Iris pigment epithelial cell (primary cell): ENCODE data around the gene TAB2.
"Not testable (repeated sequence)": the region's sequence is repeated elsewhere in the genome, so short reads cannot be mapped to it uniquely, and the experiment has no call there.

Experiments used
- DNase-seq: peaks from one replicate; pipeline ENCODE4 v3.0.0-alpha.2; 2011; ENCODE audit warnings: low read depth

TAB2 gene

DNA sequence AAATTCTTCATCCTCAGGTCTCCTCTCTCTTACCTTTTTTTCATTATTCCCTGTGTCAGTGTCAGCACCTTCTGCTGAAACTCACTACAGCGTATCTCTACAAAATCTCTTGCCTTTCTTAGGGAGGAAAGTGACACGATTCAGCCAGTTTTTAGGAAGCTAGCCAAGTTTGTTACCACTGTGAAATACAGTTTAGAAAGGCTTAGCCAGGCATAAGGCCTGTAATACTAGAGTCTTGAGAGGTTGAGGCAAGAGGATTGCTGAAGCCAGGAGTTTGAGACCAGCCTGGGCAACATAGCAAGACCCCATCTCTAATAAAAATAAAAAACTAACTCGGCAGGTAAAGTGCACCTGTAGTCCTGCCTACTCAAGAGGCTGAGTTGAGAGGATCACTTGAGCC, 16.7 kb downstream of the TAB2 start:
- DNase-seq, result peak; percentile 87

DNA sequence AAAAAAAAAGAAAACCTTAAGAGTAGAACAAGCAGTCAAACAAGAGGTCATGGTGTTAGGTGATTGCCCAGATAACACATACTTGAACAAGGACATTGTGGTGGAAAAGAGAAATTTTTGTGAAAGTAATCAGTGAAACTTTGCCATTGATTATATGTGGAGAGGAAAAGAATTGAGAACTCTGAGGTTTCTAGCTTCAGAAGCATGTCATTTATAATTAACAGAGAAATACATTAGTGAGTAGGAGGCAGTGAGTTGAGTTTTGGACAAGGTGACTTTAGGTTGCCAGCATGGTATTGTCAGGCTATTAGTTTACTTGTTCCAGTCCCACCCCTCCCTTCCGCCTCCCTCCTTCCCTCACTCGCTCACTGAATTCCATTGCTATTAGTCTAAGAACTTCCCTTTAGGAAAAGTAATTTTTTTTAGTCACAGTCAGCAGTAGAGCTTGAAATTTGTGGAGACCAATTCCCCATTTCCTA, 17.2 kb downstream of the TAB2 start:
- peak; percentile 77 for DNase-seq

- DNase-seq, result peak; percentile 88
Measured at GRCh38 chr6:149335924-149336608, 18.6 kb downstream of the TAB2 start.

- peak; percentile 40 for DNase-seq
Measured at GRCh38 chr6:149336609-149336928, 19.1 kb downstream of the TAB2 start.

GRCh38 chr6:149337320-149337719, 19.8 kb downstream of the TAB2 start:
- peak; percentile 51 for DNase-seq

- no peak for DNase-seq
Measured at GRCh38 chr6:149340200-149340599, 22.7 kb downstream of the TAB2 start.

DNA sequence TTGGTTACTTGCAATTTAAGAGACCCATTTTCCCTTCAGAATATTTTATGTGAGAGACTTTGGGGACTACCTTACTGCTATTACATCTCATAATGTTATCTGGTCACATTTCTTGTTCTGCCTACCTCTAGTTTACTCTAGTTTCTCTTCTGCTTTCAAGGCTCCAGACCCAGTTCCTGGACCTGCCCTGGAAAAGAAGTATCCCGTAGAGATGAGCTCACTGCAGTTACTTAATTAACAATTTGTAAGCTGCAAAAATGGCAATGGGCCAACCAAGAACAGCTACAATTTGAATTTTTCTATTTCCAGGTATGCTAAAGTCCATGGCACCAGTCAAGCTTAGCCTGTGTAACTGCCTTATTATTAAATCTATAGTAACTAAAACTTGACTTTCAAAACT, 25.0 kb downstream of the TAB2 start:
- DNase-seq, result no peak

DNA sequence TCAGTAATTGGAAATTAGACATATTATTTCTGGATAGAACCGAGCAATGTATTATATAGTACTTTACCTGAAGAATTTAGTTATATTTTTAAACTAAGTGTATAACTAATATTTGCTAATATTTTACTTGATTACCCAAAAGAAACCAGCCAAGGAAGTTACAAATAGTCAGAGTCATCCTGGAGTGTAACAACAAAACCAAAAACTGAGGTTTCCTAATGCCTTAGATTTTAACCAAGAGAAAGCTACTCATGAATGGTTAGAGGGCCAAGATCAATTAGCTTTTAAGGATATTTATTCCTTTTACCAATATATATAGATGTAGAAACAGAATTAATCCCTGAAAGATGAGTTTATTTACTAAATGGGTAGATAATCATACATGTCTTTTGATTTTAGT, 26.0 kb downstream of the TAB2 start:
- DNase-seq, result no peak

DNA sequence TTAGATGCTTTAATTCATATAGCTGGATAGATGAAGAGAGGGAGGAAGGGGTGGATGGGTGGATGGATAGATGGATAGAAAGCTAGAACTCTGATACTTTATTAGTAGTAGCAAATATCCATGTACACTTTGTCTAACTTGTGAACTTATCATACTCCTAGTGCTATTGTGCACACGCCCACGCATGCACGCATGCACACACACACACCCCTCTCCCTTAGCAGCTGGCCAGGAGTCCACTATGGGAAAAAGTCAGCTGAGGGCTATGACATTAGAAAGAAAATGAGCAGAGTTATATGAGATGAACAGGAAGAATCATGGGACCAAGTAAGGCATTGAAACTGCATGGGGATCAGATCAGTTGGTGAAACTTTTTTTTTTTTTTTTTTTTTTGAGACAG, 28.6 kb downstream of the TAB2 start:
- DNase-seq, result no peak

- peak; percentile 46 for DNase-seq
Measured at GRCh38 chr6:149347067-149347466, 29.6 kb downstream of the TAB2 start.

GRCh38 chr6:149349279-149349678, 31.8 kb downstream of the TAB2 start:
- DNase-seq, result not testable (repeated sequence)

GRCh38 chr6:149354009-149354408, 36.5 kb downstream of the TAB2 start:
- no peak for DNase-seq

DNA sequence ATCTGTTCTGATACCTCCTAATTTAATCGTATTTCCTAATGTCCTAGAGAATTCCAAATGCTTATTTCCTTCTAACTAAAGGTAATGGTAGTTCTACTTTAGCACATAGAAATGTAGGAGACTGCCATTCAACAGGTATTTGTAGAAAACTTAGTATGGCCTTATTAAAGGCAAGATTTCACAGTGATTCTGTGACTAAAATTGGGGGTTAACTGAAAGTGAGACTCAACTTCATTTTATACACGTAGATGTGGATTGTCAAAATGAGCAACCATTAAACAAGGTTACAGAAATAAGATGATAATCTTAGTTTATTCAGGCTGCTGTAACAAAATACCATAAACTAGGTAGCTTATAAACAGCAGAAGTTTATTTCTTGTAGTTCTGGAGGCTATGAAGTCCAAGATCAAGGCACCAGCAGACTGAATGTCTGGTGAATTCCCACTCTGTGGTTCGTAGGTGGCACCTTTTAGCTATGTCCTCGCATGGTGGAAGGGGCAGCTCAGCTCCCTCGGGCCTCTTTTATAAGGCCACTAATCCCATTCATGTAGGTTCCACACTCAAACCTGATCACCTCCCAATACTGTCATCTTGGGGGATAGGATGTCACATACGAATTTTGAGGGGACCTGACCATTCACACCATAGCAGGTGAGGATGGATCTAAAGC, 38.7 kb downstream of the TAB2 start:
- DNase-seq, result no peak

DNA sequence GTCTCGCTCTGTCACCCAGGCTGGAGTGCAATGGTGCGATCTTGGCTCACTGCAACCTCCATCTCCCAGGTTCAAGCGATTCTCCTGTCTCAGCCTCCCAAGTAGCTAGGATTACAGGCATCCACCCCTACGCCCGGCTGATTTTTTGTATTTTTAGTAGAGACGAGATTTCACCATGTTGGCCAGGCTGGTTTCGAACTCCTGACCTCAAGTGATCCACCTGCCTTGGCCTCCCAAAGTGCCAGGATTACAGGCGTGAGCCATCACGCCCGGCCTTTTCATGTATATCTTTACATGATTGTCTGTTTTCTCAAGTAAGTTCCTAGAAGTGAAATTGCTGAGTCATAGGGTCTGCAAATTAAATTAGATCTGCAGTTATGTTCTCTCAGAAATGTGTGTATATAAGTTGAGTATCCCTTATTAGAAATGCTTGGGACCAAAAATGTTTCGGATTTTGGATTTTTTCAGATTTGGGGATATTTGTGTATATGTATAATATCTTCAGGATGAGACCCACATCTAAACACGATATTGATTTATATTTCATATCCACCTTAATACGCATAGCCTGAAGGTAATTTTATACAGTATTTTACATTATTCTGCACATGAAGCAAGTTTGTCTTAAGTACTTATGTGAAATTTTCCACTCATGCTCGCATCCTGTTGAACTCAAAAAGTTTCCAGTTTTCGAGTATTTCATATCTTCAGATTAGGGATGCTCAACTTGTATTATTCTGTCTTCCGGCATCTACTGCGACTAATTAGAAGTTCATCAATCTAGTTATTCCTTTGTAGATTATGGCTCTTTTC, 40.4 kb downstream of the TAB2 start:
- DNase-seq, result no peak

DNA sequence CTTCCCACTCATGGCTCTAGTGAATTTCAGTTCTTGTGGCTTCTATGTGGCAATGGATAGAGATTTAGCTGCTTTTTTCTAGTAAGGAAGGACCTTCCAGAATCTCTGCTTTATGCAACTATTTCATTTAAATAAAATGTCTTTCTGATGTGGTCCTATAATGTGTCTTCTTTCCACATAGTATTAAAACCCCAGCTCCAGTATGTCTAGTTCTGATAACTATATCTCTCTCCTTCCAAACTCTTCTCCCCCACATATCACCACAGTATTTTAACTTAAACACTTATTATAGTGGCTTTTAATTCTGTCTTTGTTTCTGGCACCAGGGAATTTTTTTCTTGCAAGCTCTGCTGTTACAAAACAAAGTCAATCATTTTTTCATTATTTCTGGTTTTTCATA, 41.9 kb downstream of the TAB2 start:
- DNase-seq, result no peak

DNA sequence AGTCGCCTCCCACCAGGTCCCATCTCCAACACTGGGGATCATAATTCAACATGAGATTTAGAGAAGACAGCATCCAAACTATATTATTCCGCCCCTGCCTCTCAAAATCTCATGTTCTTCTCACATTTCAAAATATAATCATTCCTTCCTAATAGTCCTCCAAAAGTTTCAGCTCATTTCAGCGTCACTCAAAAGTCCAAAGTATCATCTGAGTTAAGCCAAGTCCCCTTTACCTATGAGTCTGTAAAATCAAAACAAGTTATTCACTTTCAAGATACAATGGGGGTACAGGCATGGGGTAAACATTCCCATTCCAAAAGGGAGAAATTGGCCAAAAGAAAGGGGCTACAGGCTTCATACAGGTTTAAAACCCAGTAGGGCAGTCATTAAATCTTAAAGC, 43.0 kb downstream of the TAB2 start:
- no peak for DNase-seq

DNA sequence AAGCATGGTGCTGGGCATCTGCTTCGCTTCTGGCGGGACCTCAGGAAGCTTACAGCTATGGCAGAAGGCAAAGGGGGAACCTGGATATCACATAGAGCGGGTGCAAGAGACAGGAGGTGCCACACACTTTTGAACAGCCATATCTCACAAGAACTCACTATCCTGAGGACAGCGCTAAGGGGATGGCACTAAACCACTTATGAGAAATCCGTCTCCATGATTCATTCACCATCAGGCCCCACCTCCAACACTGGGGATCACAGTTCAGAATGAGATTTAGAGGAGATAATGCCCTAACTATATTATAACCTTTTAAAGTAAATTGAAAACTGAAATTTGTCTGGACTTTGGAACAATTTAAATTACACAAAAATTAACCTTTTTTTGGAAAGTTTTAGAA, 44.8 kb downstream of the TAB2 start:
- no peak for DNase-seq

DNA sequence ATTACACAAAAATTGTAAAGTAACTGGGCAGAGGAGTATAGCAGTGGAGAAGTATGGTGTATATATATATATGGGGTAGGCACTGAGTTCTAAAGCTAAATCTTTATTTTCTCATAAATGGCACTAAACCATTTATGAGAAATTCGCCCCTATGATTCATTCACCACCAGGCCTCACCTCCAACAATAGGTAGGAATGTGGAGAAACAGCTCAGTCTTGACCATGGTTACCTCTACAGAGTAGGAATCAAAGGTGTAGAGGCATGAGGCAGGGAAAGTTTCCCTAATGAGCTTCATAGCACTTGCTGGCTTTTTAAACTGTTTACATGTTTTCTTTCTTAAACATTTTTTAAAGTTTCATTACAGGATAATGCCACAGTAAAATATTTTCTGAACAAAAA, 45.6 kb downstream of the TAB2 start:
- no peak for DNase-seq

- DNase-seq, result peak; percentile 21
Measured at GRCh38 chr6:149364557-149364956, 47.0 kb downstream of the TAB2 start.

- no peak for DNase-seq
Measured at GRCh38 chr6:149365197-149365596, 47.7 kb downstream of the TAB2 start.

DNA sequence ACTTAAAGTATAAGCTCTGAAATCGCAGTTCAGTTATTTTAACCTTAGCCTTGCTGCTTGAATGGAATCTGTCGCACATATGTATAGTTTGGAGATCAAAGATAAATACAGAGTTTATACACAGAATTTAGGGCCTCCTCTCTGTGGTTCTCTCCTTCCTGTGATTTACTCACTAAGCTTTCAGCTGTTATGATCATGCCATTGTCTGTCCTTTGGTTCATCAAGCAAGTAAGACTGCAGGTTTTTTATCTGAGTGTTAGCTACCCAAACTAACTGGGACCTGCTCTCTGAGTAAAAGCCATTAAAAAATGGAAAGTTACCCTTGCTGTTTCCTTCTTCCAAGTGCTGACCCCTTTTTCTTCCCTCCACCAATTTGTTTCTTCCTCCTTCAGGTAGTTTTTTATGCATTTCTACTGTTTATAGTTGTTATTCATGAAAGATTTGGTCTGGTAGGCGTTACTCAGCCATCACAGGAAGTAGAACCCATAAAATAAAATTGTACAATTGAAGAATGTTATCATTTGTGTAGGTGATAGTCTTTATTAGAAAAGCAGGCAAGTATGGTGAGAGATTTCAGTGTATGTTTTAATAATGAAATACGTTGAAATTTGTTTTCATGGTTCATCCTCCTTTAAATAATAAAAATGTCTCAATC, 48.9 kb downstream of the TAB2 start:
- DNase-seq, result no peak

DNA sequence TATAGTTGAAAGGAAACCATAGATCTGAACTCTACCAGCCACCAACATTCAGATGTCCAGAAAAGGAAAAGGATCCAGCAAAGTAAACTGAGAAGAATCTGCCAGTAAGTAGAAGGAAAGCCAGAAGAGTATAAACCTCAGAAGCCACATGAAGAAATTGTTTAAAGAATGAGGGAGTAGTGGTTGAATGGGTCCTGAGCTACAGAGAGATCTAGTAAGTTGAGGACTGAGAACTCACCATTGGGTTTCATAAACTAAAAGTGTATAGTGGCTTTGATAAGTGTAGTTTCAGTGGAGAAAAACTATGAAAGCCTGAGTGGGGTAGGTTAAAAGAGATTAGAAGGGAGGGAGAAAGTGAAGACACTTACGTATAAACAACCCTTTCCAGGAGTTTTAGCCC, 50.6 kb downstream of the TAB2 start:
- DNase-seq, result no peak

DNA sequence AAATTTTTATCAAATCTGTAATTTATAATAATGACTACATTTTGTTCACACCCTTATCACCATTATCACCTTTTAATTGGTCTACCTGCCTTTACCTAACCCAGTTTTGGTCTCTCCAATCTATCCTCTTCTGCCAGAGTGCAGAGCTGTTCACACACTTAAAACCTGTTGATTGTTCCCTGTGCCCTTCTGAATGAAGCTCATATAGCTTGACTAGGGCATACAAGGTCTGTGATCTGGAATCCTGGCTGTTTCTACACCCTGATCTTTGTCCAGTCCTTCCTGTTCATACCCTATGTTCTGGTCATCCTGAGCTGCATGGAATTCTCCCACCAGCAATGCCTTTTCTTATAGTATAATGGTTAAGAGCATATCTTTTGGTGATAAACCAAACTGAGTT, 53.6 kb downstream of the TAB2 start:
- no peak for DNase-seq
